ENCODE data around the gene COLEC11. TPM values are rescaled to one million over a fixed set of nuclear protein-coding genes. Genes with fewer than 3 reads are reported as not detected.

The COLEC11 gene
- total and polyA plus RNA-seq, 9 of the 15 experiments (the other 6 are each of a cell fraction or from before 2014, with no cell fraction given): 0.32 to 4.3 (median 1.8) TPM

- TF ChIP-seq RERE (CRISPR knock-in tag; IDR thresholded peaks at IDR 0.05; ENCODE audit: borderline replicate concordance) (no peak), NFIC (IDR thresholded peaks at IDR 0.05) (0 out of 2 replicates have a peak, but pooled peaks have one; percentile 6), ZBTB40 (IDR thresholded peaks at IDR 0.05) (peak; percentile 45; the same call in 1 of the 2 replicates), ZBTB40 (CRISPR knock-in tag; IDR thresholded peaks at IDR 0.05) (no peak), HNRNPL (IDR thresholded peaks at IDR 0.05; ENCODE audit: low read depth, low read length) (no peak), ARID4B (CRISPR knock-in tag; IDR thresholded peaks at IDR 0.05) (no peak)
These were observed 10.4 kb downstream of the COLEC11 start (continued) for GRCh38 chr2:3604991-3605961.
